ENCODE measurements around the gene NLN.

NLN gene

DNA sequence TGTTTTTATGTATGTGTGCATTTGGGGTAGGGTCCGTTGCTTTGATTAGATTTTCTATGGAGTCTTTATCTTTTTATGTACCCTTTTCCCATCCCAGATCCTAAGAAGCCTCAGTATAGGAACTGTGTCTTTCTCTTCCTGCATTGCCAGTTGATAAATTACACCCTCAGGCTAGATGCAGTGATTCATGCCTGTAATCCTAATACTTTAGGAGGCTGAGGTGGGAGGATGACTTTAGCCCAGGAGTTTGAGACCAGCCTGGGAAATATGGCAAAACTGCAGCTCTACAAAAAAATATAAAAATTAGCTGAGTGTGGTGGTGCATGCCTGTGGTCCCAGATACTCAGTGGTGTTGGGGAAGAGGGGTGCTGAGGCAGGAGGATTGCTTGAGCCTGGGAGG is 40.2 kb downstream of the NLN start:
- Histone ChIP-seq H3K4me3 (ENCODE audit: low read length) (no peak overlapping the region), H3K9me3 (replicated peaks; ENCODE audit: insufficient read depth, low read length) (no peaks in the 10 kb centered on the region), H3K27ac (ENCODE audit: low read length) (no peak overlapping the region), H4K20me1 (ENCODE audit: insufficient read depth, low read length) (no peaks in the 10 kb centered on the region), H3F3A (ENCODE audit: insufficient read depth, low read length) (peaks cover 7% of the 10 kb centered on the region; the same call in 1 of the 2 replicates), H3K4me1 (ENCODE audit: low read length) (peaks cover 17% of the 10 kb centered on the region), H3K9ac (ENCODE audit: low read length) (no peak overlapping the region), H3K27me3 (replicated peaks; ENCODE audit: insufficient read depth, low read length) (no peaks in the 10 kb centered on the region), H3K9me2 (replicated peaks; ENCODE audit: insufficient read depth, low read length) (no peaks in the 10 kb centered on the region), H2AFZ (ENCODE audit: low read length) (no peak overlapping the region), H3K36me3 (replicated peaks; ENCODE audit: insufficient read depth, low read length) (no peaks in the 10 kb centered on the region), H3K4me2 (ENCODE audit: low read depth, low read length) (no peak overlapping the region), H3K79me2 (ENCODE audit: low read length) (no peaks in the 10 kb centered on the region)
- TF ChIP-seq EZH2phosphoT487 (IDR thresholded peaks at IDR 0.05; ENCODE audit: low read length) (no peak), EZH2 (optimal IDR thresholded peaks at IDR 0.05; ENCODE audit: low read depth, low read length) (no peak)
- TF ChIP-seq, protein P1, sequence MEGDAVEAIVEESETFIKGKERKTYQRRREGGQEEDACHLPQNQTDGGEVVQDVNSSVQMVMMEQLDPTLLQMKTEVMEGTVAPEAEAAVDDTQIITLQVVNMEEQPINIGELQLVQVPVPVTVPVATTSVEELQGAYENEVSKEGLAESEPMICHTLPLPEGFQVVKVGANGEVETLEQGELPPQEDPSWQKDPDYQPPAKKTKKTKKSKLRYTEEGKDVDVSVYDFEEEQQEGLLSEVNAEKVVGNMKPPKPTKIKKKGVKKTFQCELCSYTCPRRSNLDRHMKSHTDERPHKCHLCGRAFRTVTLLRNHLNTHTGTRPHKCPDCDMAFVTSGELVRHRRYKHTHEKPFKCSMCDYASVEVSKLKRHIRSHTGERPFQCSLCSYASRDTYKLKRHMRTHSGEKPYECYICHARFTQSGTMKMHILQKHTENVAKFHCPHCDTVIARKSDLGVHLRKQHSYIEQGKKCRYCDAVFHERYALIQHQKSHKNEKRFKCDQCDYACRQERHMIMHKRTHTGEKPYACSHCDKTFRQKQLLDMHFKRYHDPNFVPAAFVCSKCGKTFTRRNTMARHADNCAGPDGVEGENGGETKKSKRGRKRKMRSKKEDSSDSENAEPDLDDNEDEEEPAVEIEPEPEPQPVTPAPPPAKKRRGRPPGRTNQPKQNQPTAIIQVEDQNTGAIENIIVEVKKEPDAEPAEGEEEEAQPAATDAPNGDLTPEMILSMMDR (IDR thresholded peaks at IDR 0.05; ENCODE audit: low read length): no peak
- DNase-seq: no peak

DNA sequence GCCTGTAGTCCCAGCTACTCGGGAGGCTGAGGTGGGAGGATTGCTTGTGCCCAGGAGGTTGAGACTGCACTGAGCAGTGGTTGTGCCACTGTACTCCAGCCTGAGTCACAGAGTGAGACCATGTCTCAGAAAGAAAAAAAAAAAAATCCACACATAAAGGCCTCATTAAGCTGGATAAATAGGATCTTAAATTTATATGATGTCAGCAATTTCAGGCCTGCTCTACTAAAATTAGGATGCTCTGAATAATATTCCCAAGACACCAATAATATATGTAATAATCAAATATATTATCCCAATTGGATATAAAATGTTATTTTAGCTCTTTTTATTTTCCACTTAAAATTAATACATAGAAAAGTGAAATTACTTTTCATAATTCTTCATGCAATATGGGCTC is 43.6 kb downstream of the NLN start:
- no peaks in the 10 kb centered on the region for H4K20me1 ChIP-seq (ENCODE audit: insufficient read depth, low read length)
- H3K9me3 ChIP-seq (replicated peaks; ENCODE audit: insufficient read depth, low read length): no peaks in the 10 kb centered on the region
- no peak overlapping the region for H3K27ac ChIP-seq (ENCODE audit: low read length)
- H3K4me1 ChIP-seq (ENCODE audit: low read length): peaks cover 4% of the 10 kb centered on the region
- no peaks in the 10 kb centered on the region for H3K9me2 ChIP-seq (replicated peaks; ENCODE audit: insufficient read depth, low read length)
- no peak overlapping the region for H3K4me3 ChIP-seq (ENCODE audit: low read length)
- no peak overlapping the region for H2AFZ ChIP-seq (ENCODE audit: low read length)
- H3K36me3 ChIP-seq (replicated peaks; ENCODE audit: insufficient read depth, low read length): no peaks in the 10 kb centered on the region
- H3F3A ChIP-seq (ENCODE audit: insufficient read depth, low read length): no peaks in the 10 kb centered on the region
- H3K79me2 ChIP-seq (ENCODE audit: low read length): no peaks in the 10 kb centered on the region
- no peak overlapping the region for H3K9ac ChIP-seq (ENCODE audit: low read length)
- TF ChIP-seq, protein P1 (IDR thresholded peaks at IDR 0.05; ENCODE audit: low read length): no peak
- TF ChIP-seq EZH2phosphoT487 (IDR thresholded peaks at IDR 0.05; ENCODE audit: low read length) (no peak), EZH2 (optimal IDR thresholded peaks at IDR 0.05; ENCODE audit: low read depth, low read length) (no peak)
- no peak overlapping the region for H3K4me2 ChIP-seq (ENCODE audit: low read depth, low read length)
- no peak for DNase-seq
- H3K27me3 ChIP-seq (replicated peaks; ENCODE audit: insufficient read depth, low read length): no peaks in the 10 kb centered on the region

DNA sequence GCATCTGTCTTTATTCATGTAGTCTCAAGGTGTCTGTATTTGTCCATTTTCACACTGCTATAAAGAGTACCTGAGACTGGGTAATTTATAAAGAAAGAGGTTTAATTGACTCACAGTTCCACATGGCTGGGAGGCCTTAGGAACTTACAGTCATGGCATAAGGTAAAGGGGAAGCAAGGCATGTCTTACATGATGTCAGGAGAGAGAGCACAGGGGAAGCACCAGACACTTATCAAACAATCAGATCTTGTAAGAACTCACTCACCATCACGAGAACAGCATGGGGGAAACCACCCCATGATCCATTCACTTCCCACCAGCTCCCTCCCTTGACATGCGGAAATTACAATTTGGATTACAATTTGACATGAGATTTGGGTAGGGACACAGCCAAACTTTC is 44.2 kb downstream of the NLN start:
- Histone ChIP-seq H4K20me1 (ENCODE audit: insufficient read depth, low read length) (no peaks in the 10 kb centered on the region), H3K4me2 (ENCODE audit: low read depth, low read length) (no peak overlapping the region), H3K79me2 (ENCODE audit: low read length) (no peaks in the 10 kb centered on the region), H3K36me3 (replicated peaks; ENCODE audit: insufficient read depth, low read length) (no peaks in the 10 kb centered on the region), H3K4me1 (ENCODE audit: low read length) (no peaks in the 10 kb centered on the region), H3K9ac (ENCODE audit: low read length) (no peak overlapping the region), H3K9me2 (replicated peaks; ENCODE audit: insufficient read depth, low read length) (no peaks in the 10 kb centered on the region), H2AFZ (ENCODE audit: low read length) (no peak overlapping the region), H3K27ac (ENCODE audit: low read length) (no peak overlapping the region), H3K9me3 (replicated peaks; ENCODE audit: insufficient read depth, low read length) (no peaks in the 10 kb centered on the region), H3F3A (ENCODE audit: insufficient read depth, low read length) (no peaks in the 10 kb centered on the region), H3K4me3 (ENCODE audit: low read length) (no peak overlapping the region), H3K27me3 (replicated peaks; ENCODE audit: insufficient read depth, low read length) (no peaks in the 10 kb centered on the region)
- DNase-seq: no peak
- TF ChIP-seq EZH2phosphoT487 (IDR thresholded peaks at IDR 0.05; ENCODE audit: low read length) (no peak), EZH2 (optimal IDR thresholded peaks at IDR 0.05; ENCODE audit: low read depth, low read length) (no peak)
- TF ChIP-seq, protein P1 (IDR thresholded peaks at IDR 0.05; ENCODE audit: low read length): no peak
